ENCODE data around the gene SPRED3.

DNA sequence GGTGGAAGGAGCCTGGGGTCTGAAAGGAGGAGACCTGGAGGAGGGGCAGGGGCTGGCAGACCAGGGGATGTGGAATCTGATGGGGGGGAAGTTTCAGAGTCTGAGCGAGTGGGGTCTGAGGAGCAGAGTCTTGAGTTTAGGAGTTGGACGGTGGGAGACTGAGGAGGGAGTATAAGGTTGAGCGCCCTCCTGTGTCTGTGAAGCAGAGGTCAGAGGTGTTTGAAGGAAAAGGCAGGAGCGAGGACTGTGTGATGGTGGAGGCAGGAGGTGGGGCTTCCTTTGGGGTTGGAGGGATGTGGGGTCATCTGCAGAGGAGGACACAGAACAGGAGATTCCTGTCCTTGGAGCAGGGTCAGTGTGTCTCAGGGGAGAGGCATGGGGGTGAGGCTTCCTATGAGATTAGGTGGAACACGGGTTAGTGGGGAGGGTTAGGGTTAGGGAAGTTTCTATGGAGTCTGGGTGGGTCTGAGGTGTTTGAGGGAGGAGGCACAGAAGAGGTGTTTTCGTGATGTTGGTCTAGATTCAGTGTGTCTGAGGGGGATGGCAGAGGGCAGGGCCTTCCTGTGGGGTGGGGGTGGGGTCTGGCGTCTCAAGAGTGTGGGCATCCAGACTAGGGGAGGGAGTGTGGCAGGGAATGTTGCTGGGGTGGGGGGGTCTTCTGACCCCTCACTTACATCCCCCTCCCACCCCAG is 53.3 kb downstream of the SPRED3 start:
- TF ChIP-seq, protein P1, sequence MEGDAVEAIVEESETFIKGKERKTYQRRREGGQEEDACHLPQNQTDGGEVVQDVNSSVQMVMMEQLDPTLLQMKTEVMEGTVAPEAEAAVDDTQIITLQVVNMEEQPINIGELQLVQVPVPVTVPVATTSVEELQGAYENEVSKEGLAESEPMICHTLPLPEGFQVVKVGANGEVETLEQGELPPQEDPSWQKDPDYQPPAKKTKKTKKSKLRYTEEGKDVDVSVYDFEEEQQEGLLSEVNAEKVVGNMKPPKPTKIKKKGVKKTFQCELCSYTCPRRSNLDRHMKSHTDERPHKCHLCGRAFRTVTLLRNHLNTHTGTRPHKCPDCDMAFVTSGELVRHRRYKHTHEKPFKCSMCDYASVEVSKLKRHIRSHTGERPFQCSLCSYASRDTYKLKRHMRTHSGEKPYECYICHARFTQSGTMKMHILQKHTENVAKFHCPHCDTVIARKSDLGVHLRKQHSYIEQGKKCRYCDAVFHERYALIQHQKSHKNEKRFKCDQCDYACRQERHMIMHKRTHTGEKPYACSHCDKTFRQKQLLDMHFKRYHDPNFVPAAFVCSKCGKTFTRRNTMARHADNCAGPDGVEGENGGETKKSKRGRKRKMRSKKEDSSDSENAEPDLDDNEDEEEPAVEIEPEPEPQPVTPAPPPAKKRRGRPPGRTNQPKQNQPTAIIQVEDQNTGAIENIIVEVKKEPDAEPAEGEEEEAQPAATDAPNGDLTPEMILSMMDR (IDR thresholded peaks at IDR 0.05), result no peak
- no peak for TF ChIP-seq NFYB (CRISPR knock-in tag; conservative IDR thresholded peaks at IDR 0.05; ENCODE audit: low read depth)
- TF ChIP-seq, protein P2, sequence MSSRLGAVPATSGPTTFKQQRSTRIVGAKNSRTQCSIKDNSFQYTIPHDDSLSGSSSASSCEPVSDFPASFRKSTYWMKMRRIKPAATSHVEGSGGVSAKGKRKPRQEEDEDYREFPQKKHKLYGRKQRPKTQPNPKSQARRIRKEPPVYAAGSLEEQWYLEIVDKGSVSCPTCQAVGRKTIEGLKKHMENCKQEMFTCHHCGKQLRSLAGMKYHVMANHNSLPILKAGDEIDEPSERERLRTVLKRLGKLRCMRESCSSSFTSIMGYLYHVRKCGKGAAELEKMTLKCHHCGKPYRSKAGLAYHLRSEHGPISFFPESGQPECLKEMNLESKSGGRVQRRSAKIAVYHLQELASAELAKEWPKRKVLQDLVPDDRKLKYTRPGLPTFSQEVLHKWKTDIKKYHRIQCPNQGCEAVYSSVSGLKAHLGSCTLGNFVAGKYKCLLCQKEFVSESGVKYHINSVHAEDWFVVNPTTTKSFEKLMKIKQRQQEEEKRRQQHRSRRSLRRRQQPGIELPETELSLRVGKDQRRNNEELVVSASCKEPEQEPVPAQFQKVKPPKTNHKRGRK (CRISPR knock-in tag; IDR thresholded peaks at IDR 0.05; ENCODE audit: borderline replicate concordance), result no peak
- TF ChIP-seq, protein P3, sequence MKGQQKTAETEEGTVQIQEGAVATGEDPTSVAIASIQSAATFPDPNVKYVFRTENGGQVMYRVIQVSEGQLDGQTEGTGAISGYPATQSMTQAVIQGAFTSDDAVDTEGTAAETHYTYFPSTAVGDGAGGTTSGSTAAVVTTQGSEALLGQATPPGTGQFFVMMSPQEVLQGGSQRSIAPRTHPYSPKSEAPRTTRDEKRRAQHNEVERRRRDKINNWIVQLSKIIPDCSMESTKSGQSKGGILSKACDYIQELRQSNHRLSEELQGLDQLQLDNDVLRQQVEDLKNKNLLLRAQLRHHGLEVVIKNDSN (CRISPR knock-in tag; IDR thresholded peaks at IDR 0.05), result no peak
- no peak for TF ChIP-seq NFE2L1 (CRISPR knock-in tag; IDR thresholded peaks at IDR 0.05)
- TF ChIP-seq ZNF671 (CRISPR knock-in tag; IDR thresholded peaks at IDR 0.05), result no peak
- TF ChIP-seq ZNF423 (CRISPR knock-in tag; IDR thresholded peaks at IDR 0.05), result no peak
- TF ChIP-seq, protein P4, sequence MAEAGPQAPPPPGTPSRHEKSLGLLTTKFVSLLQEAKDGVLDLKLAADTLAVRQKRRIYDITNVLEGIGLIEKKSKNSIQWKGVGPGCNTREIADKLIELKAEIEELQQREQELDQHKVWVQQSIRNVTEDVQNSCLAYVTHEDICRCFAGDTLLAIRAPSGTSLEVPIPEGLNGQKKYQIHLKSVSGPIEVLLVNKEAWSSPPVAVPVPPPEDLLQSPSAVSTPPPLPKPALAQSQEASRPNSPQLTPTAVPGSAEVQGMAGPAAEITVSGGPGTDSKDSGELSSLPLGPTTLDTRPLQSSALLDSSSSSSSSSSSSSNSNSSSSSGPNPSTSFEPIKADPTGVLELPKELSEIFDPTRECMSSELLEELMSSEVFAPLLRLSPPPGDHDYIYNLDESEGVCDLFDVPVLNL (CRISPR knock-in tag; IDR thresholded peaks at IDR 0.05; ENCODE audit: borderline replicate concordance, low read depth), result no peak
- TF ChIP-seq, protein P5, sequence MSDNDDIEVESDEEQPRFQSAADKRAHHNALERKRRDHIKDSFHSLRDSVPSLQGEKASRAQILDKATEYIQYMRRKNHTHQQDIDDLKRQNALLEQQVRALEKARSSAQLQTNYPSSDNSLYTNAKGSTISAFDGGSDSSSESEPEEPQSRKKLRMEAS (CRISPR knock-in tag; IDR thresholded peaks at IDR 0.05), result no peak
- TF ChIP-seq, protein P6, sequence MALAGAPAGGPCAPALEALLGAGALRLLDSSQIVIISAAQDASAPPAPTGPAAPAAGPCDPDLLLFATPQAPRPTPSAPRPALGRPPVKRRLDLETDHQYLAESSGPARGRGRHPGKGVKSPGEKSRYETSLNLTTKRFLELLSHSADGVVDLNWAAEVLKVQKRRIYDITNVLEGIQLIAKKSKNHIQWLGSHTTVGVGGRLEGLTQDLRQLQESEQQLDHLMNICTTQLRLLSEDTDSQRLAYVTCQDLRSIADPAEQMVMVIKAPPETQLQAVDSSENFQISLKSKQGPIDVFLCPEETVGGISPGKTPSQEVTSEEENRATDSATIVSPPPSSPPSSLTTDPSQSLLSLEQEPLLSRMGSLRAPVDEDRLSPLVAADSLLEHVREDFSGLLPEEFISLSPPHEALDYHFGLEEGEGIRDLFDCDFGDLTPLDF (CRISPR knock-in tag; IDR thresholded peaks at IDR 0.05), result no peak
- TF ChIP-seq CREB1 (CRISPR knock-in tag; IDR thresholded peaks at IDR 0.05), result no peak
- TF ChIP-seq TP53 (CRISPR knock-in tag; IDR thresholded peaks at IDR 0.05), result no peak
- TF ChIP-seq ELF4 (CRISPR knock-in tag; IDR thresholded peaks at IDR 0.05; ENCODE audit: low read depth), result no peak
- TF ChIP-seq MXD4 (CRISPR knock-in tag; IDR thresholded peaks at IDR 0.05; ENCODE audit: borderline replicate concordance), result no peak

Measured in WTC11 (cell line).